Hindlimb muscle (tissue), 1 donor: Measurements from ENCODE around the gene CDC37. TPM values are rescaled to one million over a fixed set of nuclear protein-coding genes. Genes with fewer than 3 reads are reported as not detected.
A peak's percentile ranks its signal among the peaks of the same experiment; 100 is the strongest.

Source experiments
- DNase-seq: peaks from one replicate; pipeline ENCODE4 v3.0.0-alpha.2; 2013
- polyA plus RNA-seq: library from polyadenylated mRNA; unstranded; fragments of 120-200 nt; gene quantifications from one replicate; pipeline ENCODE4 v1.2.1, GENCODE V29; 2013; ENCODE audit not compliant: insufficient read length

The CDC37 gene
- polyA plus RNA-seq, 1 donor, result 137 TPM

- peak; percentile 64 for DNase-seq
Observed at GRCh38 chr19:10352764-10353671, 50.3 kb downstream of the CDC37 start.

- no peak for DNase-seq
Observed at GRCh38 chr19:10346509-10346908, 56.8 kb downstream of the CDC37 start.

DNA sequence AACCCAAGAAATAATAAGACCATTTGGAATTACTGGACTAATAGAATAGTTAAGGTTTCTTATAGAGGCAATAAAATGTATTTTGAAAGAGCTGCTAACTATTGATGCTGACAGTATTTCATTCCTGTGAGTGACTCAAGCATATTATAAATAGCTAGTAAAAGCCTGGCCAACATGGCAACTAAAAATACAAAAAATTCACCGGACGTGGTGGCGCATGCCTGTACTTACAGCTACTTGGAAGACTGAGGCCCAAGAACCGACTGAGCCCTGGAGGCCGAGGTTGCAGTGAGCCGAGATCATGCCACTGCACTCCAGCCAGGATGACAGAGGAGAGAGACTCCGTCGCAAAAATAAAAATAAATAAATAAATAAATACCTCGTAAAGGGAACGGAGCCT lies 58.6 kb downstream of the CDC37 start:
- no peak for DNase-seq

DNA sequence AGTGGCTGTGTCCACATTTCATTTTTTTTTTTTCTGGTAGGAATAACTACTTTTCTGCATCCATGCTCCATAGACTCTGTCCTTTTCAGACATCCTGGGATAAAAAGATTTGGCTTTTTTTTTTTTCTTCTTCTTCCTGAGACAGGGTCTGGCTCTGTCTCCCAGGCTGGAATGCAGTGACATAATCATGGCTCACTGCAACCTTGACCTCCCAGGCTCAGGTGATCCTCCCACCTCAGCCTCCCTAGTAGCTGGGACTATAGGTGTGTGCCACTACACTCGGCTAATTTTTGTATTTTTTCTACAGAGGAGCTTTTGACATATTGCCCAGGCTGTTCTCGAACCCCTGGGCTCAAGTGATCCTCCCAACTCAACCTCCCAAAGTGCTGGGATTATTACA lies 59.8 kb downstream of the CDC37 start:
- DNase-seq, result no peak

Other genes starting within 250 kb of the CDC37 start
- gene DNMT1, start 208.6 kb downstream of the CDC37 start, polyA plus RNA-seq, result 65.8 TPM
- gene S1PR2, start 172.2 kb downstream of the CDC37 start, polyA plus RNA-seq, result 10.8 TPM
- 36.0 TPM for gene MRPL4, start 151.3 kb downstream of the CDC37 start, polyA plus RNA-seq
- gene ICAM1, start 132.4 kb downstream of the CDC37 start, polyA plus RNA-seq, result 9.5 TPM
- 0.45 TPM for gene ICAM4, start 116.6 kb downstream of the CDC37 start, polyA plus RNA-seq
- 0.23 TPM for gene ICAM5, start 113.6 kb downstream of the CDC37 start, polyA plus RNA-seq
- 5.0 TPM for gene ZGLP1, start 93.7 kb downstream of the CDC37 start, polyA plus RNA-seq
- gene FDX2, start 87.5 kb downstream of the CDC37 start, polyA plus RNA-seq, result 19.4 TPM
- 18.4 TPM for gene RAVER1, start 70.0 kb downstream of the CDC37 start, polyA plus RNA-seq
- gene ICAM3, start 63.9 kb downstream of the CDC37 start, polyA plus RNA-seq, result 5.8 TPM
- gene TYK2, start 23.0 kb downstream of the CDC37 start, polyA plus RNA-seq, result 71.8 TPM
- 5.0 TPM for gene PDE4A, start 17.0 kb upstream of the CDC37 start, polyA plus RNA-seq
- 65.6 TPM for gene KEAP1, start 99.8 kb upstream of the CDC37 start, polyA plus RNA-seq
- gene S1PR5, start 113.9 kb upstream of the CDC37 start, polyA plus RNA-seq, result 1.2 TPM
- 26.2 TPM for gene ATG4D, start 140.4 kb upstream of the CDC37 start, polyA plus RNA-seq
- gene KRI1, start 162.5 kb upstream of the CDC37 start, polyA plus RNA-seq, result 27.5 TPM
- 14.4 TPM for gene CDKN2D, start 165.4 kb upstream of the CDC37 start, polyA plus RNA-seq
- 0.86 TPM for gene AP1M2, start 183.8 kb upstream of the CDC37 start, polyA plus RNA-seq
- 184 TPM for gene SLC44A2, start 222.0 kb upstream of the CDC37 start, polyA plus RNA-seq